ENCODE results near the gene SKOR2.

The SKOR2 gene

GRCh38 chr18:47247036-47247415 is 4.4 kb downstream of the SKOR2 start:
- peaks cover 9% of the 10 kb centered on the region for H3K36me3 Mint-ChIP-seq (ENCODE audit: low read depth)
- peaks cover 89% of the 10 kb centered on the region for H3K27me3 Mint-ChIP-seq (ENCODE audit: low read depth)
- no peak overlapping the region for H3K4me3 Mint-ChIP-seq
- TF ChIP-seq, protein P1, sequence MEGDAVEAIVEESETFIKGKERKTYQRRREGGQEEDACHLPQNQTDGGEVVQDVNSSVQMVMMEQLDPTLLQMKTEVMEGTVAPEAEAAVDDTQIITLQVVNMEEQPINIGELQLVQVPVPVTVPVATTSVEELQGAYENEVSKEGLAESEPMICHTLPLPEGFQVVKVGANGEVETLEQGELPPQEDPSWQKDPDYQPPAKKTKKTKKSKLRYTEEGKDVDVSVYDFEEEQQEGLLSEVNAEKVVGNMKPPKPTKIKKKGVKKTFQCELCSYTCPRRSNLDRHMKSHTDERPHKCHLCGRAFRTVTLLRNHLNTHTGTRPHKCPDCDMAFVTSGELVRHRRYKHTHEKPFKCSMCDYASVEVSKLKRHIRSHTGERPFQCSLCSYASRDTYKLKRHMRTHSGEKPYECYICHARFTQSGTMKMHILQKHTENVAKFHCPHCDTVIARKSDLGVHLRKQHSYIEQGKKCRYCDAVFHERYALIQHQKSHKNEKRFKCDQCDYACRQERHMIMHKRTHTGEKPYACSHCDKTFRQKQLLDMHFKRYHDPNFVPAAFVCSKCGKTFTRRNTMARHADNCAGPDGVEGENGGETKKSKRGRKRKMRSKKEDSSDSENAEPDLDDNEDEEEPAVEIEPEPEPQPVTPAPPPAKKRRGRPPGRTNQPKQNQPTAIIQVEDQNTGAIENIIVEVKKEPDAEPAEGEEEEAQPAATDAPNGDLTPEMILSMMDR (IDR thresholded peaks at IDR 0.05; ENCODE audit: unreplicated experiment in 3 of 3): no peak
- H3K27ac Mint-ChIP-seq: no peak overlapping the region
- H3K9me3 Mint-ChIP-seq: peaks cover 26% of the 10 kb centered on the region
- no peaks in the 10 kb centered on the region for H3K4me1 Mint-ChIP-seq

GRCh38 chr18:47246027-47246971 is 5.2 kb downstream of the SKOR2 start:
- Mint-ChIP-seq H3K27me3 (ENCODE audit: low read depth) (peaks cover 89% of the 10 kb centered on the region), H3K27ac (no peak overlapping the region)
- TF ChIP-seq, protein P1 (IDR thresholded peaks at IDR 0.05; ENCODE audit: unreplicated experiment in 3 of 3): no peak

GRCh38 chr18:47244086-47244485 is 7.4 kb downstream of the SKOR2 start:
- no peaks in the 10 kb centered on the region for H3K4me1 Mint-ChIP-seq
- TF ChIP-seq, protein P1 (IDR thresholded peaks at IDR 0.05; ENCODE audit: unreplicated experiment in 3 of 3): no peak
- no peak overlapping the region for H3K4me3 Mint-ChIP-seq
- H3K27ac Mint-ChIP-seq: no peak overlapping the region
- peaks cover 9% of the 10 kb centered on the region for H3K36me3 Mint-ChIP-seq (ENCODE audit: low read depth)
- peaks cover 87% of the 10 kb centered on the region for H3K27me3 Mint-ChIP-seq (ENCODE audit: low read depth)
- peaks cover 17% of the 10 kb centered on the region for H3K9me3 Mint-ChIP-seq

More at GRCh38 chr18:47246027-47246971, 5.2 kb downstream of the SKOR2 start:
- Mint-ChIP-seq H3K4me1 (no peaks in the 10 kb centered on the region), H3K36me3 (ENCODE audit: low read depth) (peaks cover 9% of the 10 kb centered on the region), H3K4me3 (peak overlapping the region; percentile 0 to 41 (median 5)), H3K9me3 (peaks cover 24% of the 10 kb centered on the region)

GRCh38 chr18:47235096-47235495 is 16.4 kb downstream of the SKOR2 start:
- no peaks in the 10 kb centered on the region for H3K4me1 Mint-ChIP-seq
- H3K9me3 Mint-ChIP-seq: no peaks in the 10 kb centered on the region
- no peak overlapping the region for H3K27ac Mint-ChIP-seq
- H3K27me3 Mint-ChIP-seq (ENCODE audit: low read depth): peaks cover 85% of the 10 kb centered on the region
- no peaks in the 10 kb centered on the region for H3K36me3 Mint-ChIP-seq (ENCODE audit: low read depth)
- TF ChIP-seq, protein P1 (IDR thresholded peaks at IDR 0.05; ENCODE audit: unreplicated experiment in 3 of 3): no peak
- no peak overlapping the region for H3K4me3 Mint-ChIP-seq

DNA sequence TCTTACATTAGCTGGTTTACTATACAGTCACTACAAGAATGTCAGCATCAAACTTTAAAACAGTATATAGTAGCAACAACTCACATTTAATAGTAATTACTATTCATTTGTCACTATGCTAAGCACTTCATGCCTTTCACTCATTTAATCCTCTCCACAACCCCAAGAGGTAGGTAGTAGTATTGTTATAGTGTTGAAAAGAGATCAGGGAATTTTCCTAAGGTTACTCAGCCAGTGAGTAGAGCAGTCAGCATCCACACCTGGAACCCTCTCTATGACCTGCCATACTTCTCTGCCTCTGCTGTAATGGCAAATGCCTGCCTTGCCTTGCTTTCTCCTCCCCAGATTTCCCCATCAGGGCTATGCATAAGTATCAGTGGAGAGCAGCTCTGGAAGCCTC is 24.8 kb downstream of the SKOR2 start:
- H3K27me3 Mint-ChIP-seq (ENCODE audit: low read depth): peaks cover 81% of the 10 kb centered on the region
- H3K4me1 Mint-ChIP-seq: no peaks in the 10 kb centered on the region
- H3K9me3 Mint-ChIP-seq: no peaks in the 10 kb centered on the region
- H3K36me3 Mint-ChIP-seq (ENCODE audit: low read depth): no peaks in the 10 kb centered on the region
- H3K4me3 Mint-ChIP-seq: no peak overlapping the region
- TF ChIP-seq, protein P1 (IDR thresholded peaks at IDR 0.05; ENCODE audit: unreplicated experiment in 3 of 3): no peak
- H3K27ac Mint-ChIP-seq: no peak overlapping the region

All from nephron (organoid).